IPS DF 19.7 (cell line): ENCODE measurements around the gene MPV17L2.

Source experiments
- DNase-seq: peaks from one replicate; pipeline ENCODE4 v3.0.0-alpha.2; 2013; ENCODE audit warnings: low read depth, low spot score

Gene MPV17L2

GRCh38 chr19:18160971-18161635 is 31.9 kb upstream of the MPV17L2 start:
- no peak for DNase-seq

DNA sequence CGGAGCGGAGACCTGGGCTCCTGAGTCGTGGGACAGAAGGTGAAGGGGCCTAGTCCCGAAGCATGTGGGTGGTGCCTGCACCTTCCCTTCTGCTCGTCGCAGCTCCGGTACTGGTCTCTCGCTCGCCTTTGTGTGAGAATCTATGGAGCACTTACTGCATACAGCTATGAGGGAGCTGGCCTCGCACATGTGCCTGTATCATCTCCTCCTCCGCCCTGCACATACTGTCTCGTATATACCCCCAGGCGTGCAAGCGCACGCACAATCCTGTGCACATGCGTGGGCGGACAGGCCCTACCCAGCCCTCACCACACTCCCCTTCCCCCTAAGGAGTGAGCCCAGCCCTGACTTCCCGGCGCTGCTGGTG is 31.4 kb upstream of the MPV17L2 start:
- no peak for DNase-seq

- DNase-seq: no peak
Observed at GRCh38 chr19:18164072-18164471, 28.9 kb upstream of the MPV17L2 start.

DNA sequence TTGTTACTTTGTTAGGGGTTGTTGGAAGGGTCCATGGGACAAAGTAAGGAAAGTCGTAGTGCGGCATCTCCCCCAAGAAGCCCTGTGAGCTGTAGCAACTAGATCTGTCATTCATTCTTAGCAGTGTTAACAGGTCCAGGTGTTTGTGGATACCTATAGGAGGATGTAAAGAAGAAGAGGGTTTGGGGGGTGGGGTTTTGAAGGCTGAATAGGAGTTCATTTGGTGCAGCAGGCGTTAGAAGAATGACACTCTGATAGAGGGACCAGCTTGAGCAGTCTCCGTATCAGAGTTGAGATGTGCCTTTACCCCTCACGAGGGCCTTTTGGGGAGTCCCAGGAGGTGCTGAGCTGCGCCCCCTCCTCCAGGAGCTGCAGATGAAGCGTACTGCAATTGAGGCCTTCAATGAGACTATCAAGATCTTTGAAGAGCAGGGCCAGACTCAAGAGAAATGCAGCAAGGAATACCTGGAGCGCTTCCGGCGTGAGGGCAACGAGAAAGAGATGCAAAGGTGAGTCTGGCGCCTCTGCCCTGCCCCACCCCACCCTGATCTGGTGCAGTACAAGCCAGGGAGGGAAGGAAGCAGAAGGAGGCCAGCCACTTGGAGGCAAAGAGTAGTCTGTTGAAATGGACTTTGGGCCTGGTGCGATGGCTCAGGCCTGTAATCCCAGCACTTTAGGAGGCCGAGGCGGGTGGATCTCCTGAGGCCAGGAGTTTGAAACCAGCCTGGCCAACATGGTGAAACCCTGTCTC is 27.0 kb upstream of the MPV17L2 start:
- no peak for DNase-seq

DNA sequence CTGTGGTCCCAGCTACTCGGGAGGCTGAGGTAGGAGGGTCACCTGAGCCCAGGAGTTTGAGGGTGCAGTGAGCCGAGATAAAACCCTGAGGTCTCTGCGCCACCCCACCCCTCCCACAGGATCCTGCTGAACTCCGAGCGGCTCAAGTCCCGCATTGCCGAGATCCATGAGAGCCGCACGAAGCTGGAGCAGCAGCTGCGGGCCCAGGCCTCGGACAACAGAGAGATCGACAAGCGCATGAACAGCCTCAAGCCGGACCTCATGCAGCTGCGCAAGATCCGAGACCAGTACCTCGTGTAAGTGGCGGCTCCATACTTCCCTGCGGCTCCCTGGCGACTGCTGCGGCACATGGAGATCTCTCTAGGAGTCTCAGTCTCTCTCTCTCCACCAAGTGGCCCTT is 26.0 kb upstream of the MPV17L2 start:
- DNase-seq: no peak

DNA sequence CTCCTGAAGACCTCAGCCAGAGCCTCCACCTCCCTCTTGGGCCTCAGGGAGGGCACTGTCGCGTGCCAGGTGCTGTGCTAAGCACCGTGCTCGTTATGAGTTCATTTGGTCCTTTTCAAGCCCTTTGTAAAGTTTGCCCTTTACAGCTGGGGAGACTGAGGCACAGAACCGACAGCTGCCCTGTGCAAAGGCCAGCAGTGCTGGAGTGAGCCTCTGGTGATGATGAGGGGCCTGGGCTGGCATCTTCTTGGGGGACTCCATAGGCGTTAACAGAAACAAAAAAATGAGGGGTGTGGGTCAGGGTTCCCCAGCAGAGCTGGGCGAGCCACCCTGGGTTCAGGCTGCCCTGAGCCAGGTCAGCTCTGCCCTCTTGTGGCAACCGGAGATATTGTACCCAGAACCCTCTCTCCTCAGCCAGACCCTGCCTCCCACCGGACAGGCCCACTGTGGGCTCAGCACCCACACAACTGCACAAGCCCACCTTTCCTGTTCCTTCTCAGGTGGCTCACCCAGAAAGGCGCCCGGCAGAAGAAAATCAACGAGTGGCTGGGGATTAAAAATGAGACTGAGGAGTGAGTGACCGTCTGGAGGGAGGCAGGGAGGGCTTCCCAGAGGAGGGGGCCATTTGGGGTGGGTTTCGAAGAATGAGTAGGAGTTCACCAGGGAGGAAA is 24.9 kb upstream of the MPV17L2 start:
- DNase-seq: no peak

DNA sequence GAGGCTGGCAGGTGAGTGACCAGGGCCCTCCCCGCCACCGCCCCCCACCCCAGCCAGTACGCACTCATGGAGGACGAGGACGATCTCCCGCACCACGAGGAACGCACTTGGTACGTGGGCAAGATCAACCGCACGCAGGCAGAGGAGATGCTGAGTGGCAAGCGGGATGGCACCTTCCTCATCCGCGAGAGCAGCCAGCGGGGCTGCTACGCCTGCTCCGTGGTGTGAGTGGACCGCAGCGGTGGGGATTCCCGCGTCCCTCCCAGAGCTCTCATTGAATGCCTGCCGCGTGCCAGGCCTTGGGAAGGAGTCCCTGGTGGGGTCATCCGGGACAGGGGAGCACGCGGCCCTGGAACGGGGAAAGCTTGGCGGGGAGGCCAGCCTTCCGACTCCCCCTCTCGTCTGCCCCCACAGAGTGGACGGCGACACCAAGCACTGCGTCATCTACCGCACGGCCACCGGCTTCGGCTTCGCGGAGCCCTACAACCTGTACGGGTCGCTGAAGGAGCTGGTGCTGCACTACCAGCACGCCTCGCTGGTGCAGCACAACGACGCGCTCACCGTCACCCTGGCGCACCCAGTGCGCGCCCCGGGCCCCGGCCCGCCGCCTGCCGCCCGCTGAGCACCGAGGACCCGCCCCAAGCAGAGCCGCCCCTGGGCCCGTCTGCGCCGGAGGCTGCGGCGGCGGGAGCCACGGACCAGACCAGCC is 24.2 kb upstream of the MPV17L2 start:
- DNase-seq: no peak

GRCh38 chr19:18170714-18171255 is 22.2 kb upstream of the MPV17L2 start:
- DNase-seq: no peak

DNA sequence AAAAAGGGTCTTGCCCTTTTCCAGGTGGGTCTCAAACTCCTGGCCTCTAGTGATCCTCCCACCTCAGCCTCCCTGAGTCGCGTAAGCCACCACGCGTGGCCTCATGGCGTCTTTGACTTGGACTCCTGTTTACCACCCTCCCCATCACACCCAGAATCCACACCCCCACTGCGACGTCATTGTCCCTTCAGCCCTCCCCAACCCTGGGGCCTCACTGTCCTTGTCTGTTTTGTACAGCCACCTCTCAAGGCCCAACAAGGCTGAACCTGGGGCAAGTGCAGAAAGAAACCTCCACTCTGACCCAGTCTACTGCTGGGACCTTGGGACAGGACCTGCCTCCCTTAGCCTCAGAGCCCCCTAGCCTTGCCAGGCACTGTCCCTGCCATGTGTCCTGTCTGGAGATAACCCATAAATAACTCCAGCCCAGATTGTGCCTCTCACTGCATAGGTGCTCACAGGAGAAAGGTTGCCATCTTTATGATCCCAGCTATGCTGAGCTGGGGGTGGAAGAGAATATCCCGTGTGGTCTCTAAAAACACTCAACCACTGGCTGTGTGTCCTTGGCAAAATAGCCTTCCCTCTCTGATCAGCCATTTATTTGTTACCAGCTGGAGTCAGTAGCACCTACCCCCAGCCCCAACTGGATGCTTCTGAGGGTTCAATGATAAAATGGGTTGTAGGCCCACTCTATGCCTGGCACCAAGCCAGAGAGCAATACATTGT is 21.3 kb upstream of the MPV17L2 start:
- DNase-seq: no peak

DNA sequence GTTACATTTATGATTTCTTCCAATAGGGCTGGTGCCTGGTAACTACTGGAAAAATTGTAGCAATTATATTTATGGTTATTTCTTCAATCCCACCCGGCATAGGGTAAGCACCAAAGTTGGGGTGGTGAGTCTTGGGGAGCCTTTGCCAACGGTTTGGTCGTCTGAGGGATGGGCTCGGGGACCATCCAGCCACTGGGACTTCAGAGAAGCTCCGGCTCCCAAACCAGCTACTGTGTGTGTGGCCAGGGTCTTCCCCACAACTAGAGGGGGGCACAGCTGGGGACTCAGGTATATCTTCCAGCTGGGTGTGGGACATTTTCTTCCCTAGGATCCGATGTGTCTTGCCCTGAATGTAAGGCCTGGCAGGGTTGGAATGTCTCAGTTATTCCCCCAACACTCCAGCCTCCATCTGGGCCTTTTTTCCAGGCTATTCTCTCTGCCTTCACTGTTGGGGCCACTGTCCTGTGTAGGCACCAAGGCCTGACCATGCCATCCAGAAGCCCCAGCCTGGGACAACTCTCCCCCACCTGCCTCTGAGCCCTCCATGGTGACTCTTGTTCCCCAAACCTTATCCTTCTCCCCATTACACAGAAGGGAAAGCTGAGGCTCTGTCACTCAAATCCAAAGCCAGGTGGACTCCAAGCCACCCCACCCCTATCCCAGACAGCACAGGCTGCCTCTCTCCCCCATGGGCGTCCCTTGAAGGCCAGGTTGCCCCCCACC is 20.5 kb upstream of the MPV17L2 start:
- DNase-seq: no peak

DNA sequence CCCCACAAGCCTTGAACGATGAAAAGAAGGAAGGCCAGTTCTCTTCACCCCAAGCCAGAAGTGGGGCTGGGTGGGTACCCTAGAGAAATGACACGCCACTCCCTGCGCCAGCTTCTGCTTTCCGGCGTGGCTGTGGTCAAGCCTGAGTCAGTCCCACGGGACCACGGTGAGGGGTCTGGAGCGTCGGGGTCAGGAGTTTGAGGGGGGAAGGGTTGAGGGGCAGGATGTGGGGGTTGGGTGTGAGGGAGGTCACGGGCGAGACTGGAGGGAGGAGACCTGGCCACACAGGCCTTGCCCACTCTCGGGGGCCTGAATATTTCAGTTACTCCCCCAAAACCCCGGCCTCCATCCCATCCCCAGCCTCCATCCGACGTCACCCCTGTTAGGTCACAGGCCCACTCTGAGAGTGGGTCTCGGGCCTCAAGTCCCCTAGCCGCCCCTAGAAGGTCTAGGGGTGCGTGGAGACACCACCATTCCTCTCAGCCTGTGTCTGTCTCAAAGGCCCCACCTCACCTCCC is 19.9 kb upstream of the MPV17L2 start:
- DNase-seq: no peak

GRCh38 chr19:18173572-18174288 is 19.3 kb upstream of the MPV17L2 start, which contains the start of gene IFI30:
Gene IFI30, plus strand, starts transcription at chr19:18173813. Its CDS starts 29 bp downstream, at chr19:18173842.
- no peak for DNase-seq

- DNase-seq: no peak
Observed at GRCh38 chr19:18174983-18175382, 18.0 kb upstream of the MPV17L2 start.

DNA sequence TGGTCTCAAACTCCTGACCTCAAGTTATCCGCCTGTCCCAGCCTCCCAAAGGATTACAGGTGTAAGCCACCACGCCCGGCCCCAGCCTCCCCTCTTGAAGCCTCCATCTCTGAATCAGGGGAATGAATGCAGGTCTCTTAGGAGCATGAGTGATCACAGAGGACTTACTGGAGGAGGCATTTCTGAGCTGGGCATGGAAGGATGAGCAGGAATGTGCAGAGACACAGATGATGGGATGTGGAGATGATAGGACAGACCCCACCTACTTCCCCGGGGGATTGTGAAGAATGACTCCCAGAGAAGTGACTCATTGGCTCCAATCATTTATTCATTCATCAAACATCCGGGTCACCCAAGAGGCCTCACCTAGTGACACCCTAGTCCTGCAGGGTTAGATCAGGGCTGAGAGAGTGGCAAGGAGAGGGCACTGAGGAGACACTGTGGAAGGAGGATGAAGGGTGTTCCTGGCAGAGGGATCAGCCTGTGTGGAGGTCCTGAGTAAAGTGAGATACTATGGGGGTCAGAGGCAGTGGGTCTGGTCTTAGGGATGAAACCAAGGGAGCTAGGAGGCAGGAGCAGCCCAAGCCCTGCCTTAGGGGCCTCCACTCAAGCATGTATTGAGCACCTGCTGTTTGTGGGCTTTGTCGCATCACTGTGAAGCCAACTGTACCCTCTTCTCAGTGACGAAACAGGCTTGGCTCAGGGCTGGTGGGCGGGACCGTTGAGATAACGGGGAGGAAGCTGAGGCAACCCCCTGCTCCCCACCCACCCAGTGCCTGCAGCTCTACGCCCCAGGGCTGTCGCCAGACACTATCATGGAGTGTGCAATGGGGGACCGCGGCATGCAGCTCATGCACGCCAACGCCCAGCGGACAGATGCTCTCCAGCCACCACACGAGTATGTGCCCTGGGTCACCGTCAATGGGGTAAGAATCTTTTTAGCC is 16.4 kb upstream of the MPV17L2 start:
- DNase-seq: no peak

DNA sequence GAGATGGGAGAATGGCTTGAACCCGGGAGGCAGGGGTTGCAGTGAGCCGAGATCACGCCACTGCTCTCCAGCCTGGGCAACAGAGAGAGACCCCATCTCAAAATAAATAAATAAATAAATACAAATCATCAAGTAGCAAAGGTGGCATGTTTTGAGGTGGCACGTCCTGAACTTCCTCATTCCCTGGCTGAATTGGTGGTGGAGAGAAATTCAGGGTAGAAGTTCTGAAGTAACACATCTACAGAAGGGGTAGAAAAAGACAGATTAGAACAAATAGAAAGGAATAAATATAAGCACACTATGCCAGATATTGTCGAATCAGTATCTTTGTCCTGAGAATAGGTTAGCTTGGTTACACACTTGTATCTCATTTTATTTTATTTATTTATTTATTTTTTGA is 13.1 kb upstream of the MPV17L2 start:
- no peak for DNase-seq

DNA sequence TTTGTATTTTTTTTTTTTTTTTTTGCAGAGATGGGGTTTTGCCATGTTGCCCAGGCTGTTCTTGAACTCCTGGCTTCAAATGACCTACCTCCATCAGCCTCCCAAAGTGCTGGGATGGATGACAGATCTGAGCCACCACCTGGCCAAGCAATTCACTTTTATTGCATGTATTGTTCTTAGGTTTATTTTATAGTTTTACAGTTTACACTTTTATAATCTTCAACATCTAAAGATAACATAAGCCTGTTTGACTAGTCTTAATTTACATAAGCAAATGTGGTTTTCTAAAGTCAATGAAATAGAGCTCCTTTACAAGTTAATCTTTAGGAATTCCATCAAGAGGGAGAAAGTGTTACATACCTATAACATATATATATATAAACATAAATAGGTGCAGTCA is 9.5 kb upstream of the MPV17L2 start:
- DNase-seq: no peak

DNA sequence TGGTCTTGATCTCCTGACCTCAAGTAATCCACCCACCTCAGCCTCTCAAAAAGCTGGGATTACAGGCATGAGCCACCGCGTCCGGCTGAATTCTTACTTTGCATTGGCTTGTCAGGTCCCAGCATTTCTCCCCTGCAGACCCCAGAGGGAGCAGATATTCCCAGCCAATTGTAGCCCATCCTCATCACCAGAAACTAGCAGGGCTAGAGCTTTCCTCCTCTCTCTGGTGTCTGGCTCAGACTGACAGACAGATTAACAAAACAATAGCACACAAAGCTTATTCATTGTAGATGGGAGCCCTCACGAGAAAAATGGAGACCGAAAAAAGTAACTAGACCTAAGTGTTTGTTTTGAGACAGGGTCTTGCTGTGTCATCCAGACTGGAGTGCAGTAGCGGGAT is 7.5 kb upstream of the MPV17L2 start:
- no peak for DNase-seq

DNA sequence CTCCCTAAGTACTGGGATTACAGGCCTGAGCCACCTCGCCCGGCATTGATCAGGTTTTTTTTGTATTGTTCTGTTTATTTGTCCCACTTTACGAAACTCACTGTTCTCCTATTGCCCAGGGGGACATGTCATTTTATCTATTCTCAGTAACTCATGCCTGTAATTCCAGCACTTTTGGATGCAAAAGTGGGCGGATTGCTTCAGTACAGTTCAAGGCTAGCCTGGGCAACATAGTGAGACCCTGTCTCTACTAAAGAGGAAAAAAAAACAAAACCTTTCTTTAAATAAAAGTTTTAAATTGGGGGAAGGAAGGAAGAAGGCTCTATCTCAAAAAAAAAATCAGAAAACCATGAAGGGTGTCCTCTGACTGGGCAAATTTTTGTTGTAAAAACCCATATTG is 2.7 kb upstream of the MPV17L2 start:
- DNase-seq: no peak

- no peak for DNase-seq
Observed at GRCh38 chr19:18191640-18192062, 1.4 kb upstream of the MPV17L2 start.
